PFSK-1 (cell line): Measurements from ENCODE around the gene PGLYRP1.

Experiments
- FOXP2 ChIP-seq: optimal IDR thresholded peaks from 2 replicates; pipeline ENCODE3; 2011; ENCODE audit warnings: borderline replicate concordance, control low read depth, inconsistent platforms; ENCODE audit not compliant: insufficient read depth; ENCODE audit errors: extremely low read length, extremely low read depth
- POLR2AphosphoS5 ChIP-seq: IDR thresholded peaks from 2 replicates; pipeline ENCODE4 v1.6.1; 2012; ENCODE audit warnings: low read depth, mild to moderate bottlenecking, control low read depth, low read length, moderate library complexity
- SIN3A ChIP-seq: IDR thresholded peaks from 2 replicates; pipeline ENCODE4 v1.6.1; 2012; ENCODE audit warnings: mild to moderate bottlenecking, low read length, moderate library complexity, borderline replicate concordance; ENCODE audit not compliant: insufficient read depth
- TAF1 ChIP-seq: IDR thresholded peaks from 2 replicates; pipeline ENCODE4 v1.6.1; 2012; ENCODE audit warnings: low read length, control low read depth, borderline replicate concordance; ENCODE audit not compliant: insufficient read depth
- TF ChIP-seq, protein P1 (sequence below), 2 experiments: IDR thresholded peaks; 2 replicates each; pipeline versions ENCODE4 v1.6.1 to v1.8.0; 2011 to 2012; ENCODE audit warnings: low read depth in 2 of 2, low read length in 2 of 2, control low read depth in 1 of 2, inconsistent platforms in 1 of 2, mild to moderate bottlenecking in 1 of 2, moderate library complexity in 1 of 2; ENCODE audit not compliant: insufficient read depth in 1 of 2

The PGLYRP1 gene

DNA sequence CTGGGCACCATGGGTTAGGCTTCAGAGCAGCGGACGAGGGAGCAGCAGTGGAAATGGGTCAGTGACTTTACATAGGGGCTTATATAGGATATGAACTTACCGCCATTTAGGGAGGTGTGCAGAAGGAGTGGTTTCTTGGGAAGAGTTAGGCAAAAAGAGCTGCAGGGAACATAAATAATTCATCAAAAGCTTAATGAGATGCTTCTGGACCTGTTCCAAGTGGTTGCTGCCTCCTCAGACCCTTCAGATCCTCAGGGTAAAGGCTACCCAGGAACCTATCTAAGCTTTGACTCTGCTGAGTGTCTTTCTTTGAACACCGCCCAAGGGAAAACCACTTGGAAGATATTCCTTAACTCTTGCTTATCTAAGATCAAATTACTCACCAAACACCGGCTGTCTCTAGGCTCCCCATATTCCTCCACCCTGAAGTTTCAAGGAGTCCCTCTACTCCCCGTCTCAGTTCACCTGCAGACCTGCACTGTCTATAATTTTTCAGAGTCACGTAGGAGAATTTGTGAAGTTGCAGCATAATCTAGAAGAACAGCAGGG is 18.2 kb upstream of the PGLYRP1 start, which contains the start of gene IGFL4:
IGFL4 (minus strand) TSS at position 51 of the 549 bp plus-strand sequence; CDS start at position 11, 40 bp downstream.
- no peak for TF ChIP-seq FOXP2
- TF ChIP-seq SIN3A = no peak
- TF ChIP-seq POLR2AphosphoS5 = no peak
- TF ChIP-seq, protein P1, sequence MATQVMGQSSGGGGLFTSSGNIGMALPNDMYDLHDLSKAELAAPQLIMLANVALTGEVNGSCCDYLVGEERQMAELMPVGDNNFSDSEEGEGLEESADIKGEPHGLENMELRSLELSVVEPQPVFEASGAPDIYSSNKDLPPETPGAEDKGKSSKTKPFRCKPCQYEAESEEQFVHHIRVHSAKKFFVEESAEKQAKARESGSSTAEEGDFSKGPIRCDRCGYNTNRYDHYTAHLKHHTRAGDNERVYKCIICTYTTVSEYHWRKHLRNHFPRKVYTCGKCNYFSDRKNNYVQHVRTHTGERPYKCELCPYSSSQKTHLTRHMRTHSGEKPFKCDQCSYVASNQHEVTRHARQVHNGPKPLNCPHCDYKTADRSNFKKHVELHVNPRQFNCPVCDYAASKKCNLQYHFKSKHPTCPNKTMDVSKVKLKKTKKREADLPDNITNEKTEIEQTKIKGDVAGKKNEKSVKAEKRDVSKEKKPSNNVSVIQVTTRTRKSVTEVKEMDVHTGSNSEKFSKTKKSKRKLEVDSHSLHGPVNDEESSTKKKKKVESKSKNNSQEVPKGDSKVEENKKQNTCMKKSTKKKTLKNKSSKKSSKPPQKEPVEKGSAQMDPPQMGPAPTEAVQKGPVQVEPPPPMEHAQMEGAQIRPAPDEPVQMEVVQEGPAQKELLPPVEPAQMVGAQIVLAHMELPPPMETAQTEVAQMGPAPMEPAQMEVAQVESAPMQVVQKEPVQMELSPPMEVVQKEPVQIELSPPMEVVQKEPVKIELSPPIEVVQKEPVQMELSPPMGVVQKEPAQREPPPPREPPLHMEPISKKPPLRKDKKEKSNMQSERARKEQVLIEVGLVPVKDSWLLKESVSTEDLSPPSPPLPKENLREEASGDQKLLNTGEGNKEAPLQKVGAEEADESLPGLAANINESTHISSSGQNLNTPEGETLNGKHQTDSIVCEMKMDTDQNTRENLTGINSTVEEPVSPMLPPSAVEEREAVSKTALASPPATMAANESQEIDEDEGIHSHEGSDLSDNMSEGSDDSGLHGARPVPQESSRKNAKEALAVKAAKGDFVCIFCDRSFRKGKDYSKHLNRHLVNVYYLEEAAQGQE (IDR thresholded peaks at IDR 0.05; ENCODE audit: insufficient read depth in 1 of 2, low read depth in 2 of 2, low read length in 2 of 2) = no peak
- TF ChIP-seq TAF1 = no peak

DNA sequence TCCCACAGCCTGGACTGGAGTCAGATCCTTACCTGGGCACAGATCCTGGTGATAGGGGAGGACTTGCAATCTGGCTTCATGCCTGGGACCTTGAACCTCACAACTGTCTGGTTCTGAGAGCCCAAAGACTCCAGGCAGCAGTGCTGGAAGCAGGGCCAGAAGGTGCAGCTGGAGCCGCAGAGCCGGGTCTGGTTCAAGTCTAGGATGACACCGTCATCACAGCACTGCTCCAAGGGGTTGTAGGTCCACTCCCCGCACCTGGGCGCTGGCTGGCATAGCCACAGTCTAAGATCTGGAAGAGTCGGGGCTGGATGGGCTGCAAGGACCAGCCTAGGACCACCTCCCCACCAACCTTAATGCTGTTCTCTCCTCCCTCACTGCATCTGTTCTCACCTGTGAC is 17.3 kb upstream of the PGLYRP1 start:
- no peak for TF ChIP-seq TAF1
- no peak for TF ChIP-seq FOXP2
- TF ChIP-seq, protein P1 (IDR thresholded peaks at IDR 0.05; ENCODE audit: insufficient read depth in 1 of 2, low read depth in 2 of 2, low read length in 2 of 2) = no peak
- TF ChIP-seq SIN3A = no peak

DNA sequence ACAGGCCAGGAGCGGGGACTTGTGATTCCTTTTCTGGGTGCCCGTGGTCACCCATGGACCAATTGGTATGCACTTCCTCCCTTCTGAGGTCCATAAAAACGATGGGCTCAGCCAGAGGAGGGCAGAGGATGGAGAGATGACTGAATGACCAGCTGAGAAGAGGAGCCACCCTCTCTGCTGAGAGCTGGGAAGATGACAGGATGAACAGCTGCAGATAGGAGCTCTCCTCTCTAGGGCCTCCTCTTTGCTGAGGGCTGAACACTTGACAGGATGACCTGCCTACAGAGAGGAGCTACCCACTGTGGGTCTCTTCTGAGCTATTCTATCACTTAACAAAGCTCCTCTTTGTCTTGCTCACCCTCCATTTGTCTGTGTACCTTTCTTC is 13.9 kb upstream of the PGLYRP1 start:
- no peak for TF ChIP-seq FOXP2
- no peak for TF ChIP-seq POLR2AphosphoS5
- no peak for TF ChIP-seq SIN3A
- TF ChIP-seq, protein P1 (IDR thresholded peaks at IDR 0.05; ENCODE audit: insufficient read depth in 1 of 2, low read depth in 2 of 2, low read length in 2 of 2) = no peak
- no peak for TF ChIP-seq TAF1

- TF ChIP-seq SIN3A (no peak), POLR2AphosphoS5 (no peak), FOXP2 (no peak), TAF1 (no peak)
- TF ChIP-seq, protein P1 (IDR thresholded peaks at IDR 0.05; ENCODE audit: insufficient read depth in 1 of 2, low read depth in 2 of 2, low read length in 2 of 2) = no peak
These were observed 13.3 kb upstream of the PGLYRP1 start for GRCh38 chr19:46035986-46036743.
